Measurements from ENCODE around the gene CMPK1.

The CMPK1 gene

DNA sequence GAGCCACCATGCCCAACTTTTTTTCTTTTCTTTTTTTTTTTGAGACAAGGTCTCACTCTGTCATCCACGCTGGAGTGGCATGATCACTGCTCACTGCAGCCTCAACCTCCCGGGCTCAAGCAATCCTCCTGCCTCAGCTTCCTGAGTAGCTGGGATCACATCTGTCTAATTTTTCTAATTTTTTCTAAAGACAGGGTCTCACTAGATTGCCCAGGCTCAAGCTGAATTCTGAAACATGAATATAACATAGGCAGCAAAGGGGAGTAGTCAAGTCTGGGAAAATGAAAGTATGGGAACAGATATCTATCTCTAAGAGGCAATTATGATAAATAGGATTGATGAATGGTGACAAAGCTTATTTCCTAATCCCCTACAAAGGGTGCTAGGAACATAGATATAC lies 7.3 kb upstream of the CMPK1 start:
- no peak overlapping the region for H3K27ac Mint-ChIP-seq
- H3K27me3 Mint-ChIP-seq (ENCODE audit: low read depth), result no peaks in the 10 kb centered on the region
- H3K9me3 Mint-ChIP-seq, result no peaks in the 10 kb centered on the region
- H3K36me3 Mint-ChIP-seq (ENCODE audit: low read depth), result no peaks in the 10 kb centered on the region
- H3K4me3 Mint-ChIP-seq, result no peak overlapping the region
- TF ChIP-seq, protein P1, sequence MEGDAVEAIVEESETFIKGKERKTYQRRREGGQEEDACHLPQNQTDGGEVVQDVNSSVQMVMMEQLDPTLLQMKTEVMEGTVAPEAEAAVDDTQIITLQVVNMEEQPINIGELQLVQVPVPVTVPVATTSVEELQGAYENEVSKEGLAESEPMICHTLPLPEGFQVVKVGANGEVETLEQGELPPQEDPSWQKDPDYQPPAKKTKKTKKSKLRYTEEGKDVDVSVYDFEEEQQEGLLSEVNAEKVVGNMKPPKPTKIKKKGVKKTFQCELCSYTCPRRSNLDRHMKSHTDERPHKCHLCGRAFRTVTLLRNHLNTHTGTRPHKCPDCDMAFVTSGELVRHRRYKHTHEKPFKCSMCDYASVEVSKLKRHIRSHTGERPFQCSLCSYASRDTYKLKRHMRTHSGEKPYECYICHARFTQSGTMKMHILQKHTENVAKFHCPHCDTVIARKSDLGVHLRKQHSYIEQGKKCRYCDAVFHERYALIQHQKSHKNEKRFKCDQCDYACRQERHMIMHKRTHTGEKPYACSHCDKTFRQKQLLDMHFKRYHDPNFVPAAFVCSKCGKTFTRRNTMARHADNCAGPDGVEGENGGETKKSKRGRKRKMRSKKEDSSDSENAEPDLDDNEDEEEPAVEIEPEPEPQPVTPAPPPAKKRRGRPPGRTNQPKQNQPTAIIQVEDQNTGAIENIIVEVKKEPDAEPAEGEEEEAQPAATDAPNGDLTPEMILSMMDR (IDR thresholded peaks at IDR 0.05; ENCODE audit: unreplicated experiment in 3 of 3), result no peak
- H3K4me1 Mint-ChIP-seq, result no peaks in the 10 kb centered on the region

DNA sequence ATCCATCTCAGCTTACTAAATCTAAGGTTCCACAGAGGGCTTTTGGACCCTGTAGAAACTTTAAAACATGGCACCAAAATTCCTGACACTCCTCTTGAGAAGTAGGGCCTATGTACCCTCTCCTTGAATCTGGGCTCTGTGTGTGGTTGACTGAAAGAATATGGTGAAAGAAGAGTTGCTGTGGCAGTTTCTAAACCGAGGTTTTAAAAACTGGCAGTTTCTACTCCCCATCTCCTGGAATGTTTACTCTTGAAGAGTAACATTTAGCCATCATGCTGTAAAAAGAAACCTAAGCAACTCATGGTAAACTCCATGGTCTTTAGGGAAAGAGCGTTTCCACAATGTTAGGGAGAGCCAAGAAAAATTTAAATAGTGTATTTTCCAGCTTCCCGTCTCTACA lies 4.6 kb upstream of the CMPK1 start:
- Mint-ChIP-seq H3K4me1 (no peaks in the 10 kb centered on the region), H3K36me3 (ENCODE audit: low read depth) (no peaks in the 10 kb centered on the region), H3K4me3 (no peak overlapping the region), H3K27me3 (ENCODE audit: low read depth) (no peaks in the 10 kb centered on the region), H3K9me3 (no peaks in the 10 kb centered on the region), H3K27ac (no peak overlapping the region)
- TF ChIP-seq, protein P1 (IDR thresholded peaks at IDR 0.05; ENCODE audit: unreplicated experiment in 3 of 3), result no peak

GRCh38 chr1:47330212-47330611 lies 3.4 kb upstream of the CMPK1 start:
- Mint-ChIP-seq H3K4me1 (peaks cover 7% of the 10 kb centered on the region), H3K4me3 (no peak overlapping the region), H3K27ac (no peak overlapping the region), H3K9me3 (no peaks in the 10 kb centered on the region), H3K27me3 (ENCODE audit: low read depth) (no peaks in the 10 kb centered on the region), H3K36me3 (ENCODE audit: low read depth) (no peaks in the 10 kb centered on the region)
- TF ChIP-seq, protein P1 (IDR thresholded peaks at IDR 0.05; ENCODE audit: unreplicated experiment in 3 of 3), result no peak

DNA sequence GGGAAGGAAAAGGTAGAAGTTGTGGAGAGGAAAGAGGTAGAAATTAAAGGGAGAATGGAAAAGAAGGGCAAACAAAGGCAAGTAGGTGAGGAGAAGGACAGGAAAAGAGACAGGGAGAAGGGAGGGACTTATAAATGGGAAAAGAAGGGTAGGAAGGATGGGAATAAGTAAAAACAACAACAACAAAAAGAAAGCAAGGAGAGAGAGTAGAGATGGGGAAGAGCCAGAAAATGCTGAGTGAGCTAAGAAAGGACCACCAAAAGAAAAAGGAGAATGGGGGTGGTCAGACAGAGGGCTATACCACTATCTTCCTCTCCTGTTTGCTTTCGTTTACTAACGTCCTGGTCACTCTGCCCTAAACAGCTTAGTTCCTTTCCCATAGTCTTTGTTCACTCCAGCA lies 1.7 kb upstream of the CMPK1 start:
- Mint-ChIP-seq H3K9me3 (no peaks in the 10 kb centered on the region), H3K4me1 (peaks cover 13% of the 10 kb centered on the region), H3K4me3 (no peak overlapping the region), H3K36me3 (ENCODE audit: low read depth) (peaks cover 3% of the 10 kb centered on the region), H3K27ac (peak overlapping the region in 1 of 3 experiments; percentile 37), H3K27me3 (ENCODE audit: low read depth) (no peaks in the 10 kb centered on the region)
- TF ChIP-seq, protein P1 (IDR thresholded peaks at IDR 0.05; ENCODE audit: unreplicated experiment in 3 of 3), result no peak

DNA sequence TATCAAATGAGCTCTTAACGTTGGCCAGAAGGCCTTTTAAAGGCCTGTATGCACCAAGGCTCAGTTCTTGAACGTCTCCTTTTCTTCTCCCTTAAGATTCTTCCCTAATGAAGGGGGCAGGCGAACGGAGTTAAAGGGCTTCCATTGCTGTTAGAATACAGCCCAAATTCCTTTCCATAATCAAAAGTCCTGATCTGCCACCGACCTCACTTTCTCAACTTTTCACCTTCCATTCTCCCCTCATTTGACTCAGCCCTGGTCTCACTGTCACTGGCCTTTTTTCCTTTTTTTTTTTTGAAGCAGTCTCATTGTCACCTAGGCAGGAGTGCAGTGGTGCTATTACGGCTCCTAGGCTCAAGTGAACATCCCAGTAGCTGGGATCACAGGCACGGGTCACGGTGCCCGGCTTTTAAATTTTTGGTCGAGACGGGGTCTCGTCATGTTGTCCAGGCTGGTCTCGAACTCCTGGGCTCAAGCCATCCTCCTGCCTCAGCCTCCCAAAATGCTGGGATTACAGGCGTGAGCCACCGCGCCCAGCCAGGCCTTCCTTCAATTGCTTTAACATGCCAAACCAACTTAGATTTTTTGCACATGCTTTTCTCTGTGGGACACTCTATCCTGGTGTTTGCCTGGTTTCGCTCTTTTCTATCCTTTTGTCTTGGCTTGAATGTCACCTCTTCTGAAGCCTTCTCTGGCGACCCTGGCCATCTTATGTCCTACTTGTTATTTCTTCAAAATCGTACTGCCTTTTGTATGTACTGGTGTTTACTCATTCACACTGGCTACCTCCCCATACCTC lies 612 bp upstream of the CMPK1 start:
- Mint-ChIP-seq H3K36me3 (ENCODE audit: low read depth) (peaks cover 3% of the 10 kb centered on the region), H3K4me1 (peaks cover 13% of the 10 kb centered on the region), H3K4me3 (no peak overlapping the region), H3K27me3 (ENCODE audit: low read depth) (no peaks in the 10 kb centered on the region), H3K27ac (no peak overlapping the region), H3K9me3 (no peaks in the 10 kb centered on the region)
- TF ChIP-seq, protein P1 (IDR thresholded peaks at IDR 0.05; ENCODE audit: unreplicated experiment in 3 of 3), result no peak
